Measurements from ENCODE around the gene KXD1. TPM values are rescaled to one million over a fixed set of nuclear protein-coding genes. Genes with fewer than 3 reads are reported as not detected.
"Not testable (repeated sequence)": the region's sequence is repeated elsewhere in the genome, so short reads cannot be mapped to it uniquely, and the experiment has no call there.

KXD1 gene
- total RNA-seq, 1 donor from 2014 or later, result 131 TPM

DNA sequence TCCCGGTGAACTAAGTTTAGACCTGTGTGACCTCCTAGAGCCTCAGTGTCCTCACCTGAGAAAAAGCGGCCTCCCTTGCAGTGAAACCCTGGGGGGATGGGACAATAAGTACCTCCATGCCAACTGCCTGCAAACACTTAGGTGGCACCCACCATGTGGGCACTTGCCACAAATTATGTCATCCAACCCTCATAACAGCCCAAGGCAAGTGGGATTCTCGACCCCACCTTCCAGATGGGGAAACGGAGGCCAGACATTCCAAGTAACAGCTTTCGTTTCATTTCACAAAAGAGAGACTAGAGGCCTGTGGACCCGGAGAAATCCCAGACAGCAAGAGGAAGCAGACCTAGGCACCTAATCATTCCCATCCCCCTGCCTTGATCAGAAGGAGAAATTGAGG is 37.8 kb downstream of the KXD1 start:
- H3K4me3 ChIP-seq, result no peak overlapping the region
- peaks cover 0 to 7% of the 10 kb centered on the region in 2 donors for H3K36me3 ChIP-seq
- no peak for DNase-seq (ENCODE audit: extremely low spot score in 2 of 2)
- H3K27ac ChIP-seq, result no peak overlapping the region
- TF ChIP-seq POLR2A (IDR thresholded peaks at IDR 0.05) (no peak), CTCF (IDR thresholded peaks at IDR 0.05) (no peak), POLR2AphosphoS5 (IDR thresholded peaks at IDR 0.05; ENCODE audit: insufficient read depth in 1 of 2, low read depth in 1 of 2) (no peak)
- no peaks in the 10 kb centered on the region for H3K9me3 ChIP-seq
- intact Hi-C loops (cut with DNase I), result loop anchor here (10.0 kb wide), 1 partner anchor 79 kb away; no protein-coding TSS in a partner anchor
- no peaks in the 10 kb centered on the region for H3K27me3 ChIP-seq
- H3K4me1 ChIP-seq, result peaks cover 29% of the 10 kb centered on the region

GRCh38 chr19:18596752-18597157 is 39.1 kb downstream of the KXD1 start:
- no peaks in the 10 kb centered on the region for H3K27me3 ChIP-seq
- DNase-seq (ENCODE audit: extremely low spot score in 2 of 2), result no peak
- H3K27ac ChIP-seq, result no peak overlapping the region
- peaks cover 24% of the 10 kb centered on the region for H3K4me1 ChIP-seq
- no peaks in the 10 kb centered on the region for H3K9me3 ChIP-seq
- H3K36me3 ChIP-seq, result no peaks in the 10 kb centered on the region
- intact Hi-C loops (cut with DNase I), result loop anchor here (10.0 kb wide), 1 partner anchor 78 kb away; no protein-coding TSS in a partner anchor
- H3K4me3 ChIP-seq, result no peak overlapping the region
- TF ChIP-seq CTCF (IDR thresholded peaks at IDR 0.05) (no peak), POLR2A (IDR thresholded peaks at IDR 0.05) (no peak), POLR2AphosphoS5 (IDR thresholded peaks at IDR 0.05; ENCODE audit: insufficient read depth in 1 of 2, low read depth in 1 of 2) (no peak)

DNA sequence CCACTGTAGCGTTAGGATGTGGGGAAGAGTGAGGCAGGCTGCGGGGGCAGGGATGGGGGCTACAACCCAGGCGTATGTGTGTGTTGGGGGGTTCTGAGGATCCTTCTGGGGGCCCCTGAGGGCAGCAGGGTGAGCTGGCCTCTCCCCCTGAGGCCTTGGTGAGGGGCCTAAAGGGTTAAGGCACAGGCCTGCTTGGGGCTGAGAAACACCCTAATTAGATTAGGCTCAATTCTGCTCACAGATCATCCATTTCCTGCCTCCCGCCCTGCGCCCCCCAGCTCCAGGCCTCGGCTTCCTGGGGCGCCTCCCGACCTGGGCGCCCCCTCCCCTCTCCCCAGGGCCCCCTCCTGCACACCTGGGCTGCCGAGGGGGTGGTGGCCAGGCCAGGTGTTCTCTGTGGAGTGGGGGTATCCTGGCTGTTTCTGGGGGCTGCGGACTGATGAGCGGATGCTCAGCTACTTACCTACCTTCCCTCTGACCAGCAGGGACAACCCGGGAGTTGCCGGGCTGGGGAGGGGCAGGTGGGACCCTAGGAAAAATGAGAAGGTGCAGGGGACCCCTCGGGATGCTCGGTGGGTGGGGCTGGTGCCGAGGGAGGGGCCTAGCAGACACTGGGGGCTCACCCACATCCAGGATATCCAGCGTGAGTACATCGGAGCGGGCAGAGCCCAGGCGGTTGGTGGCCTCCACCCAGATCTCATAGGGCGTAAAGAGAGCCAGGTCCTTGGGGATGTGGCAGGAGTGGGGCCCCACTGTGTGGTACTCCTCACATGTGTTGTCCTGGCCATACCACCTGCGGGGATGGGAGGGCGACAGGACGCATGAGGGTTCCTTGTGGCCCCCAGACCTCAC is 40.4 kb downstream of the KXD1 start:
- Histone ChIP-seq H3K4me3 (no peak overlapping the region), H3K9me3 (no peaks in the 10 kb centered on the region), H3K27ac (no peak overlapping the region), H3K36me3 (no peaks in the 10 kb centered on the region), H3K27me3 (no peaks in the 10 kb centered on the region), H3K4me1 (peaks cover 19% of the 10 kb centered on the region)
- TF ChIP-seq POLR2A (IDR thresholded peaks at IDR 0.05) (no peak), CTCF (IDR thresholded peaks at IDR 0.05) (no peak), POLR2AphosphoS5 (IDR thresholded peaks at IDR 0.05; ENCODE audit: insufficient read depth in 1 of 2, low read depth in 1 of 2) (no peak)
- intact Hi-C loops (cut with DNase I), result loop anchor here (10.0 kb wide), 1 partner anchor 77 kb away; no protein-coding TSS in a partner anchor
- DNase-seq (ENCODE audit: extremely low spot score in 2 of 2), result no peak

GRCh38 chr19:18599485-18599884 is 41.8 kb downstream of the KXD1 start:
- peaks cover 9% of the 10 kb centered on the region for H3K4me1 ChIP-seq
- H3K9me3 ChIP-seq, result no peaks in the 10 kb centered on the region
- no peaks in the 10 kb centered on the region for H3K27me3 ChIP-seq
- no peaks in the 10 kb centered on the region for H3K36me3 ChIP-seq
- H3K27ac ChIP-seq, result no peak overlapping the region
- DNase-seq (ENCODE audit: extremely low spot score in 2 of 2), result no peak
- TF ChIP-seq CTCF (IDR thresholded peaks at IDR 0.05), result no peak
- no peak for TF ChIP-seq POLR2AphosphoS5 (IDR thresholded peaks at IDR 0.05; ENCODE audit: insufficient read depth in 1 of 2, low read depth in 1 of 2)
- TF ChIP-seq POLR2A (IDR thresholded peaks at IDR 0.05), result no peak
- H3K4me3 ChIP-seq, result no peak overlapping the region
- intact Hi-C loops (cut with DNase I), result loop anchor here (10.0 kb wide), 1 partner anchor 75 kb away; no protein-coding TSS in a partner anchor

DNA sequence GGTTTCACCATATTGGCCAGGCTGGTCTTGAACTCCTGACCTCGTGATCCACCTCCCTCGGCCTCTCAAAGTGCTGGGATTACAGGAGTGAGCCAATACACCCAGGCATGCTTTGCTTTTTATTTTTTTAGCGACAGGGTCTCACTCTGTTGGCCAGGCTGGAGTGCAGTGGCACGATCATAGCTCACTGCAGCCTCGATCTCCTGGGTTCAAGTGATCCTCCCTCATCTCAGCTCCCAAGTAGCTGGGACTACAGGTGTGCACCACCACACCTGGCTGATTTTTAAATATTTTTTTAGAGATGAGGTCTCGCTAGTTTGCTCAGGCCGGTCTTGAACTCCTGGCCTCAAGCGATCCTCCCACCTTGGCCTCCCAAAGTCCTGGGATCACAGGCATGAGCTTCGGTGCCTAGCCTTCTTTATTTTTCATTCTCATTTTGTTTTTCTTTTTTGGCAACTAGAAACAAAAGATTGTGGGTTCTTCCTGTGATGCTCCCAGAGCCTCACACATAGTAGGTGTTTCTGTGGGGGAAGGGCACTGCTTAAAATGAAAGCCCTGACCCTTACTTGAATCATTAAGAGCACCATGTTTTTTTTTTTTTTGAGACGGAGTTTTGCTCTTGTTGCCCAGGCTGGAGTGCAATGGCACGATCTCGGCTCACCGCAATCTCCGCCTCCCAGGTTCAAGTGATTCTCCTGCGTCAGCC is 43.2 kb downstream of the KXD1 start:
- H3K4me1 ChIP-seq; H3K4me3 ChIP-seq; DNase-seq (ENCODE audit: extremely low spot score in 2 of 2); H3K9me3 ChIP-seq; H3K27ac ChIP-seq; H3K36me3 ChIP-seq; intact Hi-C loops (cut with DNase I); H3K27me3 ChIP-seq: not testable (repeated sequence)

All from vagina (tissue), 2 donors.